ENCODE measurements around the gene FASTKD2. TPM values are rescaled to one million over a fixed set of nuclear protein-coding genes. Genes with fewer than 3 reads are reported as not detected.

Gene FASTKD2
- total and polyA plus RNA-seq, 11 donors: 10.9 to 48.0 (median 42.2) TPM

DNA sequence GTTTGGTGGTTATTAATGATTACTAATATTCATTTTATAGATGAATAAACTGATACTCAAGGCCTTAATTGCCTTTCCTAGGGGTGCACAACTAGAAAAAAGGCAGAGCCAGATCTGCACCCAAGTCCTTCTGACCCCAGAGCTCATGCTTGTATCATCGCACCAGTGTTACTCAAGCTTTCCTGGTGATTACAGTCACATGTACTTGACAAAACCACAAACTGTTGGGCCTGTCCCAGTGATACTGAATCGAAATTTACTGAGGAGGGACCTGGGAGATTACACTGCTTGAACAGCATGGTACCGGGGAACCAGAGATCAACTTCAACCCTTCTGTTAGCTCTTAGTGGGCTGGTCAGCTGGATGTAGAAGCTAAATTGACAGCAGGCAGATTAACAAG, 33.7 kb downstream of the FASTKD2 start:
- intact Hi-C loops (cut with DNase I): loop anchor here in 1 of 10 donors (2.0 kb wide), 1 partner anchor 676 kb away; no protein-coding TSS in a partner anchor
- ATAC-seq (no peak), DNase-seq (no peak)
- TF ChIP-seq POLR2A (IDR thresholded peaks at IDR 0.05) (no peak), CTCF (IDR thresholded peaks at IDR 0.05) (no peak)
- Histone ChIP-seq H3K27ac (no peak overlapping the region), H3K36me3 (peaks cover 0 to 24% (median 15%) of the 10 kb centered on the region in 9 donors), H3K4me1 (peaks cover 0 to 26% (median 9%) of the 10 kb centered on the region in 12 donors), H3K9me3 (no peaks in the 10 kb centered on the region), H3K4me3 (no peak overlapping the region), H3K27me3 (no peaks in the 10 kb centered on the region)
- 55 to 76% (median 73%) methylated on average over 3 of the region's 3 CpGs for WGBS, 4 donors

GRCh38 chr2:206800506-206801417, 35.4 kb downstream of the FASTKD2 start:
- Histone ChIP-seq H3K27ac (no peak overlapping the region), H3K9me3 (no peaks in the 10 kb centered on the region), H3K36me3 (peaks cover 0 to 11% (median 5%) of the 10 kb centered on the region in 9 donors), H3K27me3 (no peaks in the 10 kb centered on the region), H3K4me1 (peaks cover 0 to 28% (median 9%) of the 10 kb centered on the region in 12 donors), H3K4me3 (peak overlapping the region in 4 of 12 donors; percentile 20 to 36 (median 26))
- peak; percentile 56 to 82 (median 74) for TF ChIP-seq CTCF (IDR thresholded peaks at IDR 0.05)
- no peak for TF ChIP-seq POLR2A (IDR thresholded peaks at IDR 0.05)
- WGBS, 4 donors: 28 to 33% (median 29%) methylated on average over 12 of the region's 12 CpGs
- peak; percentile 67 to 81 (median 73) for ATAC-seq
- intact Hi-C loops (cut with DNase I): loop anchor here (1.0 to 10.0 kb wide), 14 partner anchors 177 to 675 kb away; partner anchors contain the start of gene KLF7 (in 3 of the 10)
- peak in 4 of 5 donors; percentile 58 to 72 (median 64) for DNase-seq

DNA sequence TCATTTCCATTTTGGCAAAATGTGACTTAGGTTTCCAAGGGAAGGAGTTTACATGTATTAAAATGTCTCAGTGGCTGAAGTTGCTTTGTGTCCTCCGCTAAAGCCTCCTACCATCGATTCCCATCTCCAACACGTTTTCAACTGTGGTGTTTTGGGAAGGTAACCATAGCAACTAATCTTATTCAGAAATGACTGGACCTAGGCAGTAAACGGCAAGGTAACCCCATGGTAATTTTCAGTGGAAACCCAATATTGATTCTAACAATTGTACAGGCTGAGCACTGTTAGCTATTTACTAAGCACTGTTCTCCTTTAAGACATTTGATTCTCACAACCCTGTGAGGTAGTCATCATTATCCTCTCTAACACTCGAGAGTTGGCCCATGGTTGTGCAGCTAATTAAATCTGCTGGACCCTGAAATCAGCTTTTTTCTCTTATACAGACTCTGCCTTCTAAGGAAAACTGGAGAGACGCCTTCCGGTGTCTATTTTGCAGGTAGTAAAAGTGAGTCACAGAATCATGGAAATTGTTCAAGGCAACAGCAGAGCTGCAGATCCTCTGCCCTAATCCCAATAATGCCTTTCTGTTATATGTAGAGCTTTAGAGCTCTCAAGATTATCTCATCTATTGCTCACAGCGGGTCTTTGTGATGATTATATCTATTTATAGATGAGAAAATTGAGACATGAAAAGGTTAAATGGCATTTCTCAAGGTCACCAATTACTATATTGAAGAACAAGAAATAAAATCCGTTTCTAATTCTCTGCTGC, 36.2 kb downstream of the FASTKD2 start:
- Histone ChIP-seq H3K27me3 (no peaks in the 10 kb centered on the region), H3K36me3 (peaks cover 0 to 3% (median 0%) of the 10 kb centered on the region in 9 donors), H3K27ac (no peak overlapping the region), H3K9me3 (no peaks in the 10 kb centered on the region), H3K4me3 (no peak overlapping the region), H3K4me1 (peaks cover 0 to 28% (median 9%) of the 10 kb centered on the region in 12 donors)
- 68 to 70% (median 70%) methylated on average over 9 of the region's 9 CpGs for WGBS, 4 donors
- no peak for DNase-seq
- TF ChIP-seq POLR2A (IDR thresholded peaks at IDR 0.05): no peak
- TF ChIP-seq CTCF (IDR thresholded peaks at IDR 0.05): no peak
- no peak for ATAC-seq
- intact Hi-C loops (cut with DNase I): loop anchor here (2.0 to 10.0 kb wide), 13 partner anchors 176 to 673 kb away; partner anchors contain the start of gene KLF7 (in 3 of the 10)

Measured in heart left ventricle (tissue), 16 donors.